Astrocyte of the cerebellum (primary cell): ENCODE measurements around the gene WAPL.

Source experiments
- DNase-seq: peaks from one replicate; pipeline ENCODE4 v3.0.0-alpha.2; 2011; ENCODE audit warnings: low read depth
- H3K4me3 ChIP-seq: 2 replicates; pipeline ENCODE4 v1.5.1; 2011; ENCODE audit warnings: mild to moderate bottlenecking, low read depth, low read length, moderate library complexity
- in situ Hi-C: cut with HindIII; loops from 2 replicates; pipeline ENCODE4 v1.10.0; 2017; ENCODE audit warnings: low sequenced_read_pairs
- TF ChIP-seq, protein P1 (sequence below): IDR thresholded peaks from 2 replicates; pipeline ENCODE4 v1.5.1; 2012; ENCODE audit warnings: low read length, low read depth, moderate library complexity, mild to moderate bottlenecking; ENCODE audit errors: missing control alignments

Gene WAPL

DNA sequence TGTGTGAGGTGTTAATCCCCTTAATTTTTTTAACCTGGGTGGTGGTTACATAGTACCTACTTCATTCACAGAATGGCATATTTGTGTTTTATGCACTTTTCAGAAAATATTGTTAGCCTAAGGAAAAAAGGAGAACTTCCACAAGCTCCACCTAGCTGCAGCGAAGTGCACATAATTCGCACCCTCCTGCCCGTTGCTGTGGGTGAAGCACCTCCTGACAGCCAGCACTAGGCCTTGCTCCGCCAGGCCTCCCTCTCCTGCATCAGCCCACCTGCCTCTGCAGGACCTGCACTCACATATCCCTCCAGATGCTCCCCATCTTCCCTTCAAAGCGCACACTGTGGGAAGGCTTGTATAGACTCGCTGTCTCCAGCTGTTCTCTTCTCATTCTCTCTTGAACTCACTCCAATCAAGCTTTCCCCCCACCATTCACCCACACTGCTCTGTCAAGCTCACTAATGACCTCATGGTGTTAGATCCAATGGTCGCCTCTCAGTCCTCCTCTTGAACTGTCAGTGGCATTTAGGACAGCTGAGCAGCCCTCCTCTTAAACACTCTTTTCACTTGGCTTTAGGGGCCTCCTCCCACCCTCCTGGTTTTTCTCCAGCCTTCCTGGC is 134.3 kb downstream of the WAPL start:
- H3K4me3 ChIP-seq, result no peak overlapping the region
- in situ Hi-C loops, result no loop called here
- no peak for DNase-seq
- TF ChIP-seq, protein P1, sequence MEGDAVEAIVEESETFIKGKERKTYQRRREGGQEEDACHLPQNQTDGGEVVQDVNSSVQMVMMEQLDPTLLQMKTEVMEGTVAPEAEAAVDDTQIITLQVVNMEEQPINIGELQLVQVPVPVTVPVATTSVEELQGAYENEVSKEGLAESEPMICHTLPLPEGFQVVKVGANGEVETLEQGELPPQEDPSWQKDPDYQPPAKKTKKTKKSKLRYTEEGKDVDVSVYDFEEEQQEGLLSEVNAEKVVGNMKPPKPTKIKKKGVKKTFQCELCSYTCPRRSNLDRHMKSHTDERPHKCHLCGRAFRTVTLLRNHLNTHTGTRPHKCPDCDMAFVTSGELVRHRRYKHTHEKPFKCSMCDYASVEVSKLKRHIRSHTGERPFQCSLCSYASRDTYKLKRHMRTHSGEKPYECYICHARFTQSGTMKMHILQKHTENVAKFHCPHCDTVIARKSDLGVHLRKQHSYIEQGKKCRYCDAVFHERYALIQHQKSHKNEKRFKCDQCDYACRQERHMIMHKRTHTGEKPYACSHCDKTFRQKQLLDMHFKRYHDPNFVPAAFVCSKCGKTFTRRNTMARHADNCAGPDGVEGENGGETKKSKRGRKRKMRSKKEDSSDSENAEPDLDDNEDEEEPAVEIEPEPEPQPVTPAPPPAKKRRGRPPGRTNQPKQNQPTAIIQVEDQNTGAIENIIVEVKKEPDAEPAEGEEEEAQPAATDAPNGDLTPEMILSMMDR, result no peak

- TF ChIP-seq, protein P1, result no peak
- no peak for DNase-seq
- in situ Hi-C loops, result no loop called here
- no peak overlapping the region for H3K4me3 ChIP-seq
Observed at GRCh38 chr10:86385806-86386205, 135.8 kb downstream of the WAPL start.
